ENCODE data around the gene WNT3A. TPM values are rescaled to one million over a fixed set of nuclear protein-coding genes. Genes with fewer than 3 reads are reported as not detected.

The WNT3A gene
- total and polyA plus RNA-seq, 12 donors = not detected

- DNase-seq = no peak
- Histone ChIP-seq H3K4me3 (no peak overlapping the region), H3K27me3 (peaks cover 0 to 64% (median 56%) of the 10 kb centered on the region in 7 donors), H3K27ac (no peak overlapping the region), H3K9me3 (peaks cover 0 to 18% (median 2%) of the 10 kb centered on the region in 11 donors), H3K36me3 (no peaks in the 10 kb centered on the region), H3K4me1 (peaks cover 0 to 7% (median 0%) of the 10 kb centered on the region in 9 donors)
- intact Hi-C loops (cut with DNase I) = no loop called here
- ATAC-seq = no peak
- no peak for TF ChIP-seq CTCF (IDR thresholded peaks at IDR 0.05)
- WGBS, 2 donors = 71 to 87% methylated on average over 4 of the region's 5 CpGs
Observed at GRCh38 chr1:228035844-228036243, 29.0 kb downstream of the WNT3A start.

- no peak overlapping the region for H3K27ac ChIP-seq
- no peak for ATAC-seq
- no peak overlapping the region for H3K4me3 ChIP-seq
- no peak for TF ChIP-seq CTCF (IDR thresholded peaks at IDR 0.05)
- peaks cover 0 to 67% (median 54%) of the 10 kb centered on the region in 7 donors for H3K27me3 ChIP-seq
- peaks cover 0 to 7% (median 0%) of the 10 kb centered on the region in 9 donors for H3K4me1 ChIP-seq
- peaks cover 0 to 18% (median 2%) of the 10 kb centered on the region in 11 donors for H3K9me3 ChIP-seq
- H3K36me3 ChIP-seq = no peaks in the 10 kb centered on the region
- 77 to 78% methylated on average over 8 of the region's 8 CpGs for WGBS, 2 donors
- no peak for DNase-seq
- intact Hi-C loops (cut with DNase I) = no loop called here
Observed at GRCh38 chr1:228036701-228037231, 30.0 kb downstream of the WNT3A start.

- Histone ChIP-seq H3K4me3 (peak overlapping the region in 6 of 10 donors; percentile 3 to 35 (median 22)), H3K27ac (no peak overlapping the region), H3K4me1 (peaks cover 0 to 7% (median 0%) of the 10 kb centered on the region in 9 donors), H3K27me3 (peaks cover 0 to 67% (median 59%) of the 10 kb centered on the region in 7 donors), H3K36me3 (no peaks in the 10 kb centered on the region), H3K9me3 (peaks cover 0 to 13% (median 2%) of the 10 kb centered on the region in 11 donors)
- intact Hi-C loops (cut with DNase I) = no loop called here
- 7 to 8% methylated on average over 74 to 80 of the region's 80 CpGs for WGBS, 2 donors
- DNase-seq (no peak), ATAC-seq (peak in 4 of 8 donors; percentile 29 to 66 (median 58))
- no peak for TF ChIP-seq CTCF (IDR thresholded peaks at IDR 0.05)
Observed at GRCh38 chr1:228037401-228038386, 30.9 kb downstream of the WNT3A start.

GRCh38 chr1:228038387-228039005 lies 31.7 kb downstream of the WNT3A start:
- intact Hi-C loops (cut with DNase I) = no loop called here
- peaks cover 0 to 5% (median 0%) of the 10 kb centered on the region in 11 donors for H3K9me3 ChIP-seq
- H3K27ac ChIP-seq = no peak overlapping the region
- no peak for ATAC-seq
- no peak for DNase-seq
- 70 to 74% methylated on average over 11 of the region's 11 CpGs for WGBS, 2 donors
- H3K4me1 ChIP-seq = peaks cover 0 to 7% (median 0%) of the 10 kb centered on the region in 9 donors
- H3K36me3 ChIP-seq = no peaks in the 10 kb centered on the region
- no peak for TF ChIP-seq CTCF (IDR thresholded peaks at IDR 0.05)
- no peak overlapping the region for H3K4me3 ChIP-seq
- peaks cover 0 to 67% (median 59%) of the 10 kb centered on the region in 7 donors for H3K27me3 ChIP-seq
